Peyer's patch (tissue), 4 donors: ENCODE data around the gene FAM222A.

ENCODE experiments used
- CTCF ChIP-seq, 6 experiments: fragments of 450-650 bp in 4 of 6; fragments of 200-600 bp in 2 of 6; sonication (generic) in 1 of 6; IDR thresholded peaks; one replicate each; pipeline ENCODE4 v1.5.1; 2017 to 2019; ENCODE audit warnings: antibody characterized with exemption in 6 of 6, mild to moderate bottlenecking in 3 of 6, moderate library complexity in 1 of 6
- POLR2A ChIP-seq, 2 donors: fragments of 450-650 bp; IDR thresholded peaks; one replicate each; pipeline ENCODE4 v1.5.1; 2017; ENCODE audit warnings: antibody characterized with exemption in 2 of 2, mild to moderate bottlenecking in 2 of 2, moderate library complexity in 2 of 2

- TF ChIP-seq POLR2A (IDR thresholded peaks at IDR 0.05) (no peak), CTCF (IDR thresholded peaks at IDR 0.05) (no peak)
Measured at GRCh38 chr12:109687250-109687649, 26.4 kb upstream of the FAM222A start.
